IMR-90 (cell line): ENCODE data around the gene CYP2B6. TPM values are rescaled to one million over a fixed set of nuclear protein-coding genes. Genes with fewer than 3 reads are reported as not detected.

Experiments
- ATAC-seq: fragments of 200-7000 bp; cut with Tn5 transposase; 2 replicates; pipeline ENCODE4 v1.9.1; 2020; ENCODE audit warnings: low read depth, mild to moderate bottlenecking, moderate library complexity
- BruUV-seq: library from RNA; stranded (reverse); fragments of 400-500 nt; replicated peaks from 2 replicates; lab custom pipeline; 2021; lab: Mats Ljungman, UMichigan
- CTCF ChIA-PET: fragments of 300-600 bp; formaldehyde crosslinking; extraction: SDS; loops from one replicate; lab custom pipeline; 2021; ENCODE audit warnings: antibody characterized with exemption; lab: Yijun Ruan, JAX
- POLR2A ChIA-PET: fragments of 300-600 bp; sonication (Branson Sonifier 250); formaldehyde crosslinking; loops from one replicate; lab custom pipeline; 2022; ENCODE audit warnings: antibody characterized with exemption; ENCODE audit not compliant: unreplicated experiment; lab: Charles Lee
- DNase-seq: peaks from one replicate; pipeline ENCODE4 v3.0.0; 2013
- H2AFZ ChIP-seq: replicated peaks from 2 replicates; pipeline ENCODE3; 2013; ENCODE audit warnings: low read length, mild to moderate bottlenecking; ENCODE audit not compliant: poor library complexity
- H2AK5ac ChIP-seq: 2 replicates; pipeline ENCODE4 v1.6.1; 2013; ENCODE audit warnings: low read depth, low read length, inconsistent platforms
- H2AK9ac ChIP-seq: replicated peaks from 2 replicates; pipeline ENCODE3; 2013; ENCODE audit warnings: mild to moderate bottlenecking, low read depth, low read length, moderate library complexity; ENCODE audit not compliant: poor library complexity
- H2BK120ac ChIP-seq: 2 replicates; pipeline ENCODE4 v1.6.1; 2013; ENCODE audit warnings: low read depth, low read length, inconsistent platforms
- H2BK15ac ChIP-seq: 3 replicates; pipeline ENCODE4 v1.6.1; 2013; ENCODE audit warnings: low read depth, low read length, inconsistent platforms
- H2BK20ac ChIP-seq: 2 replicates; pipeline ENCODE4 v1.6.1; 2013; ENCODE audit warnings: low read depth, mild to moderate bottlenecking, inconsistent platforms, low read length, moderate library complexity
- H2BK5ac ChIP-seq: 2 replicates; pipeline ENCODE4 v1.6.1; 2013; ENCODE audit warnings: mild to moderate bottlenecking, low read depth, low read length, inconsistent platforms; ENCODE audit not compliant: poor library complexity, severe bottlenecking
- H3K14ac ChIP-seq: replicated peaks from 2 replicates; pipeline ENCODE4 v1.6.1; 2013; ENCODE audit warnings: low read depth, low read length, inconsistent platforms
- H3K18ac ChIP-seq: 2 replicates; pipeline ENCODE4 v1.6.1; 2013; ENCODE audit warnings: low read depth, low read length, control low read depth
- H3K23ac ChIP-seq: 2 replicates; pipeline ENCODE4 v1.6.1; 2013; ENCODE audit warnings: low read depth, low read length, inconsistent platforms
- H3K27ac ChIP-seq: 2 replicates; pipeline ENCODE4 v1.5.1; 2013; ENCODE audit warnings: mild to moderate bottlenecking, control low read depth, low read length; ENCODE audit not compliant: insufficient read depth
- H3K27me3 ChIP-seq: 2 replicates; pipeline ENCODE4 v1.6.1; 2013; ENCODE audit warnings: low read length; ENCODE audit not compliant: control insufficient read depth, insufficient read depth
- H3K36me3 ChIP-seq: 2 replicates; pipeline ENCODE4 v1.6.1; 2013; ENCODE audit warnings: low read length, mixed read lengths; ENCODE audit not compliant: control insufficient read depth, insufficient read depth
- H3K4ac ChIP-seq: 2 replicates; pipeline ENCODE4 v1.6.1; 2013; ENCODE audit warnings: low read depth, low read length, inconsistent platforms
- H3K4me1 ChIP-seq: 2 replicates; pipeline ENCODE4 v1.6.1; 2013; ENCODE audit warnings: low read length, mixed read lengths; ENCODE audit not compliant: control insufficient read depth, insufficient read depth
- H3K4me2 ChIP-seq: 2 replicates; pipeline ENCODE4 v1.6.1; 2013; ENCODE audit warnings: low read depth, mild to moderate bottlenecking, control low read depth, low read length, moderate library complexity
- H3K4me3 ChIP-seq: 2 replicates; pipeline ENCODE4 v1.5.1; 2013; ENCODE audit warnings: low read depth, mild to moderate bottlenecking, control low read depth, low read length, moderate library complexity; ENCODE audit not compliant: insufficient read depth
- H3K56ac ChIP-seq: 2 replicates; pipeline ENCODE4 v1.6.1; 2013; ENCODE audit warnings: low read length, inconsistent platforms; ENCODE audit not compliant: insufficient read depth; ENCODE audit errors: extremely low read depth
- H3K79me1 ChIP-seq, 2 experiments: 2 replicates each; pipeline ENCODE4 v1.6.1; 2013; ENCODE audit warnings: low read length in 2 of 2, inconsistent platforms in 1 of 2, low read depth in 1 of 2
- H3K9ac ChIP-seq: 2 replicates; pipeline ENCODE4 v1.6.1; 2013; ENCODE audit warnings: low read depth, low read length, control low read depth
- H3K9me1 ChIP-seq: 2 replicates; pipeline ENCODE4 v1.6.1; 2013; ENCODE audit warnings: low read length, inconsistent platforms; ENCODE audit not compliant: insufficient read depth
- H3K9me3 ChIP-seq: 2 replicates; pipeline ENCODE4 v1.6.1; 2013; ENCODE audit warnings: low read length; ENCODE audit not compliant: control insufficient read depth, insufficient read depth
- H4K20me1 ChIP-seq: 2 replicates; pipeline ENCODE4 v1.6.1; 2013; ENCODE audit warnings: low read length, inconsistent platforms; ENCODE audit not compliant: insufficient read depth
- H4K5ac ChIP-seq: 2 replicates; pipeline ENCODE4 v1.6.1; 2013; ENCODE audit warnings: mild to moderate bottlenecking, low read depth, low read length, control low read depth
- H4K8ac ChIP-seq, 2 experiments: 2 replicates each; pipeline ENCODE4 v1.6.1; 2013; ENCODE audit warnings: low read depth in 2 of 2, low read length in 2 of 2, control low read depth in 1 of 2, inconsistent platforms in 1 of 2
- H4K91ac ChIP-seq: 2 replicates; pipeline ENCODE4 v1.6.1; 2013; ENCODE audit warnings: low read depth, low read length, inconsistent platforms; ENCODE audit not compliant: insufficient read depth
- BHLHE40 ChIP-seq: fragments of 150-350 bp; IDR thresholded peaks from 2 replicates; pipeline ENCODE4 v1.6.1; 2016; ENCODE audit warnings: mild to moderate bottlenecking, low read depth, low read length
- CEBPB ChIP-seq: IDR thresholded peaks from 2 replicates; pipeline ENCODE4 v1.6.1; 2012; ENCODE audit warnings: low read depth, low read length, improper control_type of control experiment
- CHD1 ChIP-seq: IDR thresholded peaks from 2 replicates; pipeline ENCODE4 v1.6.1; 2012; ENCODE audit warnings: low read depth, low read length, improper control_type of control experiment
- CTCF ChIP-seq: conservative IDR thresholded peaks from 2 replicates; pipeline ENCODE4 v1.5.1; 2012; ENCODE audit warnings: mild to moderate bottlenecking, low read depth, low read length, improper control_type of control experiment
- ELK1 ChIP-seq: fragments of 150-350 bp; IDR thresholded peaks from 2 replicates; pipeline ENCODE4 v1.6.1; 2016; ENCODE audit warnings: low read depth, mild to moderate bottlenecking, low read length, moderate library complexity, borderline replicate concordance
- FOS ChIP-seq: fragments of 150-350 bp; IDR thresholded peaks from 2 replicates; pipeline ENCODE4 v1.6.1; 2016; ENCODE audit warnings: low read depth, low read length
- MAFK ChIP-seq: IDR thresholded peaks from 2 replicates; pipeline ENCODE4 v1.6.1; 2012; ENCODE audit warnings: low read depth, low read length, improper control_type of control experiment
- MAZ ChIP-seq: IDR thresholded peaks from 2 replicates; pipeline ENCODE4 v1.6.1; 2012; ENCODE audit warnings: low read depth, mild to moderate bottlenecking, low read length, improper control_type of control experiment, moderate library complexity, borderline replicate concordance
- MXI1 ChIP-seq: IDR thresholded peaks from 2 replicates; pipeline ENCODE4 v1.6.1; 2012; ENCODE audit warnings: low read depth, mild to moderate bottlenecking, low read length, moderate library complexity, borderline replicate concordance
- NFE2L2 ChIP-seq: fragments of 150-350 bp; IDR thresholded peaks from 2 replicates; pipeline ENCODE4 v1.6.1; 2016; ENCODE audit warnings: low read depth, mild to moderate bottlenecking, low read length
- POLR2A ChIP-seq: IDR thresholded peaks from 2 replicates; pipeline ENCODE4 v1.6.1; 2012; ENCODE audit warnings: mild to moderate bottlenecking, low read depth, low read length
- RAD21 ChIP-seq: IDR thresholded peaks from 2 replicates; pipeline ENCODE4 v1.6.1; 2012; ENCODE audit warnings: low read length, improper control_type of control experiment
- RCOR1 ChIP-seq: IDR thresholded peaks from 2 replicates; pipeline ENCODE4 v1.6.1; 2012; ENCODE audit warnings: mild to moderate bottlenecking, low read length, improper control_type of control experiment; ENCODE audit not compliant: insufficient replicate concordance
- RFX5 ChIP-seq: IDR thresholded peaks from 2 replicates; pipeline ENCODE4 v1.8.0; 2012; ENCODE audit warnings: low read depth, mild to moderate bottlenecking, low read length, moderate library complexity
- SMC3 ChIP-seq: fragments of 150-350 bp; IDR thresholded peaks from 2 replicates; pipeline ENCODE4 v1.6.1; 2016; ENCODE audit warnings: low read depth, mild to moderate bottlenecking, antibody characterized with exemption, low read length, moderate library complexity
- USF2 ChIP-seq: fragments of 150-350 bp; IDR thresholded peaks from 2 replicates; pipeline ENCODE4 v1.6.1; 2017; ENCODE audit warnings: mild to moderate bottlenecking, antibody characterized with exemption, low read length, low read depth
- WGBS, 2 experiments: methylation state at CpG; one replicate each; pipeline versions ENCODE4 v1.1.5 to v1.1.7; 2013; ENCODE audit warnings: missing lambda C conversion rate in 2 of 2; ENCODE audit not compliant: insufficient read length in 1 of 2; ENCODE audit errors: extremely low coverage in 2 of 2; 5-methylcytosine and 5-hydroxymethylcytosine counted together
- dilution Hi-C: fragments of 300-500 bp; cut with HindIII; formaldehyde crosslinking; loops from one replicate; pipeline ENCODE4 v1.14.3; 2018; ENCODE audit warnings: low sequenced_read_pairs; ENCODE audit not compliant: unreplicated experiment
- in situ Hi-C: fragments of 300-500 bp; cut with MboI; formaldehyde crosslinking; loops from 3 replicates; pipeline ENCODE4 v1.14.3; 2019; ENCODE audit warnings: low sequenced_read_pairs, inconsistent platforms, mixed read lengths
- intact Hi-C: fragments of 100-400 bp; cut with micrococcal nuclease; formaldehyde crosslinking; loops from 2 replicates; pipeline ENCODE4 v1.10.0; 2022
- polyA plus RNA-seq, 3 experiments: library from polyadenylated mRNA; depleted of rRNA; stranded (reverse); fragments of >200 nt; gene quantifications; 2 replicates each; pipeline ENCODE4 v1.2.3, GENCODE V29; 2012; ENCODE audit warnings: low replicate concordance in 1 of 3
- total RNA-seq: library from RNA; depleted of rRNA; stranded (reverse); fragments of >200 nt; gene quantifications from 2 replicates; pipeline ENCODE4 v1.2.3, GENCODE V29; 2012

CYP2B6 gene
- total and polyA plus RNA-seq, 2 of the 4 experiments (the other 2 are of a cell fraction), result not detected

- Histone ChIP-seq H3K4me3 (no peak overlapping the region), H2AK5ac (no peak overlapping the region), H3K56ac (no peak overlapping the region), H2AFZ (no peak overlapping the region), H4K5ac (no peak overlapping the region), H3K4me2 (no peak overlapping the region), H3K27me3 (peaks cover 4% of the 10 kb centered on the region; the same call in 1 of the 2 replicates), H3K9me1 (no peaks in the 10 kb centered on the region), H3K27ac (no peak overlapping the region), H3K14ac (no peak overlapping the region), H3K36me3 (no peaks in the 10 kb centered on the region), H4K8ac (no peak overlapping the region), H2BK120ac (no peak overlapping the region), H4K91ac (no peak overlapping the region), H3K4me1 (no peaks in the 10 kb centered on the region), H4K20me1 (no peaks in the 10 kb centered on the region), H2BK15ac (no peak overlapping the region), H3K79me1 (no peaks in the 10 kb centered on the region), H3K9ac (no peak overlapping the region), H2BK5ac (no peak overlapping the region), H3K18ac (no peak overlapping the region), H2AK9ac (no peak overlapping the region), H3K23ac (no peak overlapping the region), H3K9me3 (no peaks in the 10 kb centered on the region), H3K4ac (no peak overlapping the region), H2BK20ac (no peak overlapping the region)
- no peak for ATAC-seq
- ChIA-PET POLR2A (no interaction called here), CTCF (no interaction called here)
- DNase-seq, result no peak
- no peak for TF ChIP-seq CTCF
- no peak for TF ChIP-seq MXI1
- TF ChIP-seq MAFK, result no peak
- TF ChIP-seq BHLHE40, result no peak
- no peak for TF ChIP-seq FOS
- no peak for TF ChIP-seq RFX5
- no peak for TF ChIP-seq CEBPB
- no peak for TF ChIP-seq SMC3
- no peak for TF ChIP-seq POLR2A
- no peak for TF ChIP-seq ELK1
- TF ChIP-seq NFE2L2, result no peak
- TF ChIP-seq RAD21, result no peak
- no peak for TF ChIP-seq RCOR1
- no peak for TF ChIP-seq USF2
- TF ChIP-seq MAZ, result no peak
- TF ChIP-seq CHD1, result no peak
- dilution Hi-C loops (no loop called here), intact Hi-C loops (no loop called here), in situ Hi-C loops (no loop called here)
- WGBS, 2 experiments, result 50% methylated on average over 9 of the region's 13 CpGs; no CpG with 5 or more reads in 1 of the 2 experiments
- no TSS peak for BruUV-seq
Observed at GRCh38 chr19:41050426-41050825, 59.3 kb downstream of the CYP2B6 start.
